DND-41 (cell line): ENCODE data around the gene RGS1.

Source experiments
- CTCF ChIP-seq: IDR thresholded peaks from 2 replicates; pipeline ENCODE4 v1.5.1; 2012; ENCODE audit warnings: borderline replicate concordance, low read length, moderate library complexity, mild to moderate bottlenecking; ENCODE audit not compliant: poor library complexity, severe bottlenecking; ENCODE audit errors: extremely low read depth
- EZH2 ChIP-seq: IDR thresholded peaks from 3 replicates; pipeline ENCODE4 v1.6.1; 2012; ENCODE audit warnings: borderline replicate concordance, low read depth, mild to moderate bottlenecking, moderate library complexity, low read length, inconsistent platforms; ENCODE audit not compliant: severe bottlenecking

- TF ChIP-seq CTCF (no peak), EZH2 (no peak)
Observed at GRCh38 chr1:192555399-192555798, 20.2 kb upstream of the RGS1 start.
